Aorta (tissue), 5 donors: Measurements from ENCODE around the gene JUND. TPM values are rescaled to one million over a fixed set of nuclear protein-coding genes. Genes with fewer than 3 reads are reported as not detected.

Experiments used
- ATAC-seq: fragments of 200-7000 bp; cut with Tn5 transposase; one replicate; pipeline ENCODE4 v1.9.1; 2022; ENCODE audit warnings: moderate library complexity; ENCODE audit not compliant: low FRiP score
- DNase-seq, 2 donors: peaks; one replicate each; pipeline ENCODE4 v3.0.0-alpha.2; 2020
- H3K27ac ChIP-seq, 2 donors: one replicate each; pipeline ENCODE4 v1.5.1; 2013; ENCODE audit warnings: low read length in 2 of 2, mild to moderate bottlenecking in 2 of 2, moderate library complexity in 2 of 2, control low read depth in 1 of 2, inconsistent platforms in 1 of 2, low read depth in 1 of 2
- H3K27me3 ChIP-seq, 2 donors: one replicate each; pipeline ENCODE4 v1.6.1; 2013; ENCODE audit warnings: control low read depth in 1 of 2, low read length in 1 of 2, mild to moderate bottlenecking in 1 of 2, moderate library complexity in 1 of 2; ENCODE audit not compliant: insufficient read depth in 2 of 2, control insufficient read depth in 1 of 2
- H3K36me3 ChIP-seq, 2 donors: one replicate each; pipeline ENCODE4 v1.6.1; 2013; ENCODE audit warnings: control low read depth in 1 of 2, low read length in 1 of 2, mild to moderate bottlenecking in 1 of 2; ENCODE audit not compliant: insufficient read depth in 2 of 2, control insufficient read depth in 1 of 2
- H3K4me1 ChIP-seq, 2 donors: one replicate each; pipeline ENCODE4 v1.6.1; 2013; ENCODE audit warnings: low read length in 2 of 2, control low read depth in 1 of 2, mild to moderate bottlenecking in 1 of 2, moderate library complexity in 1 of 2; ENCODE audit not compliant: insufficient read depth in 2 of 2, control insufficient read depth in 1 of 2
- H3K4me3 ChIP-seq, 2 donors: one replicate each; pipeline ENCODE4 v1.5.1; 2013; ENCODE audit warnings: low read length in 2 of 2, control low read depth in 1 of 2, mild to moderate bottlenecking in 1 of 2
- H3K9me3 ChIP-seq: one replicate; pipeline ENCODE4 v1.6.1; 2013; ENCODE audit warnings: mild to moderate bottlenecking, low read length; ENCODE audit not compliant: control insufficient read depth
- WGBS, 2 donors: extraction: QIAGEN DNeasy Blood & Tissue Kit; methylation state at CpG; one replicate each; pipeline ENCODE4 v1.1.7; 2013; 5-methylcytosine and 5-hydroxymethylcytosine counted together
- intact Hi-C, 2 donors: fragments of 100-400 bp; cut with DNase I; formaldehyde crosslinking; loops; one replicate each; pipeline versions ENCODE4 v1.14.2 to v1.15.0; 2022
- polyA plus RNA-seq, 2 donors: library from polyadenylated mRNA; stranded (reverse); fragments of 200-250 nt; gene quantifications; one replicate each; pipeline ENCODE4 v1.2.3, GENCODE V29; 2013
- total RNA-seq, 2 donors: library from RNA; stranded (reverse); fragmentation: NEBNext Ultra II Directional; extraction: Animal tissue kit (Norgen Biotek cat#: 25700); gene quantifications; one replicate each; pipeline ENCODE4 v1.2.1, GENCODE V29; 2021
- donor health status: healthy with polysubstance abuse.
- donor health status: Bipolar disorder and iron deficiency.
- donor health status: DM: no; HTN: no; CAD: no.
- donor health status: DM: no; HTN: no; CAD: no.
- donor health status: DM: yes; HTN: yes; CAD: no.

Gene JUND
- total and polyA plus RNA-seq, 4 donors = 62.6 to 492 (median 187) TPM

GRCh38 chr19:18289471-18290301 lies 8.3 kb upstream of the JUND start:
- H3K36me3 ChIP-seq = no peaks in the 10 kb centered on the region
- H3K27ac ChIP-seq = peak overlapping the region in 1 of 2 donors; percentile 41
- no peaks in the 10 kb centered on the region for H3K4me1 ChIP-seq
- 45 to 46% methylated on average over 12 of the region's 12 CpGs for WGBS, 2 donors
- no peaks in the 10 kb centered on the region for H3K27me3 ChIP-seq
- intact Hi-C loops = no loop called here
- DNase-seq (no peak), ATAC-seq (no peak)
- no peaks in the 10 kb centered on the region for H3K9me3 ChIP-seq
- H3K4me3 ChIP-seq = no peak overlapping the region

GRCh38 chr19:18287836-18288772 lies 6.7 kb upstream of the JUND start:
- no peak for DNase-seq
- no peaks in the 10 kb centered on the region for H3K4me1 ChIP-seq
- intact Hi-C loops = no loop called here
- ATAC-seq = no peak
- no peaks in the 10 kb centered on the region for H3K27me3 ChIP-seq
- H3K27ac ChIP-seq = peak overlapping the region in 1 of 2 donors; percentile 59
- no peaks in the 10 kb centered on the region for H3K36me3 ChIP-seq
- H3K9me3 ChIP-seq = no peaks in the 10 kb centered on the region
- H3K4me3 ChIP-seq = no peak overlapping the region
- 51 to 52% methylated on average over 26 of the region's 26 CpGs for WGBS, 2 donors

DNA sequence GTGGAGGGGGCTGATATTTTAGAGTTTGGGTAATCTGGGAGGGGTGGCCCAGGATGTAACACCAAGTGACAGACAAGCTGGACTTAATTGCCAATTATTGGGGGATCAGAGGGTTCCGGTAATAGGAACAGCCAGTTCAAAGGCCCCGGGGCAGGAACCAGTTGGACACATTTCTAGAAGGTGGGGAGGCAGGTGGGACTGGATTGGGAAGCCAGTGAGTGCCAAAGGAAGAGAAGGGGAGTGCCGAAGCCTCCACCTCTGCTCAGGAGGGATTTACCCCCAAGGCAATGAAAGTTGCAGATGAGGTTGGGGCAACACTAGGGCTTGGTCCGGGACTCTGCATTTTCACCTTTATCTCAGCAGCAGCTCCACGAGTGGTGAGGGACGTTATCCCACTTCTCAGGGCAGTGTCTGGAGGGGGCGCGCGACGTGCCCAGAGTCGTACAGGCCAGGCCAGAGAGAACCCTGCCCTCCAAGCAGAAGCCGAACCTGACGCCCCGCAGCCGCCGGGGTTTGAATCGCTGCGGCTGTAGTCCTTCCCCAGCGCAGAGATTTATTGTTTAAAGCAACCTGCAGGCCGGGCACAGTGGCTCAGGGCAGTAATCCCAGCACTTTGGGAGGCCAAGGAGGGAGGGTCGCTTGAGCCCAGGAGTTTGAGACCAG lies 5.7 kb upstream of the JUND start:
- no peak overlapping the region for H3K27ac ChIP-seq
- no peaks in the 10 kb centered on the region for H3K36me3 ChIP-seq
- H3K4me3 ChIP-seq = no peak overlapping the region
- ATAC-seq (no peak), DNase-seq (no peak)
- intact Hi-C loops = no loop called here
- 72% methylated on average over 21 of the region's 21 CpGs for WGBS, 2 donors
- H3K9me3 ChIP-seq = no peaks in the 10 kb centered on the region
- no peaks in the 10 kb centered on the region for H3K4me1 ChIP-seq
- no peaks in the 10 kb centered on the region for H3K27me3 ChIP-seq

DNA sequence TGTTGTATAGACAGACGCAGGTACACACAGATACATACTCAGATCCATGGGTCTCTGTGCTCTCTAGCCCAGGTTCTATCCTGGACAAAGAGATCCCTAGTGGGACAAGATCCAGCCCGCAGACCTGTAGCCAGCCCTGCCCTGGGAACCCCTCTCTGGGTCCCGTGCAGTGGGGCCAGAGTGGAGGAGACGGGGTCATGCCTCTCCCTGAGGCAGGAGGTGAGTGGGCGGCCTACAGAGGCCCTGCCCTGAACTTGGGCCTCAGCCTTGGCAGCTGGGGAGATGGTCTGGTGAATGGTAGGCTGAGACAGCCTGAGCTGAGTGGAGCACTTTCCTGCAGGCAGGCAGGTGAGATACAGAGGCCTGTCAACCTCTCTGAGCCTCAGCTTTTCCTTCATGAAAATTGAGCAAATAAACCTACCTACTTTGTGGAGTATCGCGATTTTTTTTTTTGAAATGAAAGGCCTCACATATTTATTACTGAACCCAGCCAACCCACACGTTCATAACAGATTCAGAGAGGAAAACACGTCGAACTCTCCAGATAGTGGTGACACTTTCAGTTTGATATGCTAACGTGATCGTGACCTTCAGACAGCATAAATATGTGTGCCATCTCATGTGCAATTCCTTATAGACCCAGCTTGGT lies 3.4 kb upstream of the JUND start:
- no peak for DNase-seq
- Histone ChIP-seq H3K27me3 (no peaks in the 10 kb centered on the region), H3K36me3 (no peaks in the 10 kb centered on the region), H3K27ac (peak overlapping the region in 1 of 2 donors; percentile 29), H3K9me3 (no peaks in the 10 kb centered on the region), H3K4me3 (no peak overlapping the region), H3K4me1 (no peaks in the 10 kb centered on the region)
- no peak for ATAC-seq
- intact Hi-C loops = loop anchor here in 1 of 2 donors (5.0 kb wide), 1 partner anchor 37 kb away; the partner anchor contains the start of gene LSM4
- WGBS, 2 donors = 61 to 65% methylated on average over 12 of the region's 12 CpGs

DNA sequence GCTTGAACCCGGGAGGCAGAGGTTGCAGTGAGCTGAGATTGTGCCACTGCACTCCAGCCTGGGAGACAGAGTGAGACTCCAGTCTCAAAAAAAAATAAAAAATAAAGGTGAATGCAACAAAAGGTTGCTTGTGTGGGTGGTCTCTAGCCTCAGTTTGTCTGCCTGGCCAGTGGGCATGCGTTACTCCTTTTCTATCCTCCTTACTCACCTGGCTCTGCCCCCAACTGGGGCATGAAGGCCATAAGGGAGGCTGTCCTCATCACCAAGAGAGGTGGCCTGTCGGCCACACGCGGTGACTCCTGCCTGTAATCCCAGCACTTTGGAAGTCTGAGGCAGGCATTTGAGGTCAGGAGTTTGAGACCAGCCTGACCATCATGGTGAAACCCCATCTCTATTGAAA lies 1.9 kb upstream of the JUND start:
- DNase-seq (no peak), ATAC-seq (no peak)
- 93 to 95% methylated on average over 5 of the region's 5 CpGs for WGBS, 2 donors
- Histone ChIP-seq H3K9me3 (no peaks in the 10 kb centered on the region), H3K4me1 (no peaks in the 10 kb centered on the region), H3K36me3 (no peaks in the 10 kb centered on the region), H3K27me3 (no peaks in the 10 kb centered on the region), H3K4me3 (no peak overlapping the region), H3K27ac (no peak overlapping the region)
- intact Hi-C loops = loop anchor here in 1 of 2 donors (5.0 kb wide), 1 partner anchor 39 kb away; the partner anchor contains the start of gene LSM4

GRCh38 chr19:18282788-18283141 lies 1.3 kb upstream of the JUND start:
- H3K27ac ChIP-seq = peak overlapping the region; percentile 91 to 93
- peaks cover 0 to 3% of the 10 kb centered on the region in 2 donors for H3K36me3 ChIP-seq
- H3K27me3 ChIP-seq = no peaks in the 10 kb centered on the region
- 65 to 66% methylated on average over 4 of the region's 4 CpGs for WGBS, 2 donors
- no peaks in the 10 kb centered on the region for H3K9me3 ChIP-seq
- H3K4me3 ChIP-seq = no peak overlapping the region
- DNase-seq (no peak), ATAC-seq (no peak)
- intact Hi-C loops = loop anchor here in 1 of 2 donors (5.0 kb wide), 1 partner anchor 40 kb away; the partner anchor contains the start of gene LSM4
- no peaks in the 10 kb centered on the region for H3K4me1 ChIP-seq

GRCh38 chr19:18282021-18282787 lies 782 bp upstream of the JUND start:
- H3K4me1 ChIP-seq = no peaks in the 10 kb centered on the region
- H3K9me3 ChIP-seq = no peaks in the 10 kb centered on the region
- H3K27me3 ChIP-seq = no peaks in the 10 kb centered on the region
- ATAC-seq (peak; percentile 0), DNase-seq (peak in 1 of 2 donors; percentile 73)
- peak overlapping the region; percentile 91 to 93 for H3K27ac ChIP-seq
- intact Hi-C loops = loop anchor here in 1 of 2 donors (5.0 kb wide), 1 partner anchor 40 kb away; the partner anchor contains the start of gene LSM4
- WGBS, 2 donors = 1 to 2% methylated on average over 23 to 27 of the region's 27 CpGs
- H3K36me3 ChIP-seq = peaks cover 0 to 3% of the 10 kb centered on the region in 2 donors
- H3K4me3 ChIP-seq = peak overlapping the region in 1 of 2 donors; percentile 24
